CD4-positive, alpha-beta memory T cell (primary cell): Measurements from ENCODE around the gene GANC. TPM values are rescaled to one million over a fixed set of nuclear protein-coding genes. Genes with fewer than 3 reads are reported as not detected.

ENCODE experiments used
- polyA plus RNA-seq, 2 donors: library from polyadenylated mRNA; unstranded; fragments of 300-500 nt; fragmentation: Illumina TruSeq; gene quantifications; one replicate each; pipeline ENCODE4 v1.2.3, GENCODE V29; 2021
- total RNA-seq, 2 experiments: library from RNA; stranded (reverse); gene quantifications; one replicate each; pipeline ENCODE4 v1.2.3, GENCODE V29; 2021

Gene GANC
- total and polyA plus RNA-seq, 4 experiments from 2014 or later = 8.9 to 63.4 (median 38.6) TPM

Other genes starting within 250 kb of the GANC start
- gene PLA2G4D, start 178.6 kb upstream of the GANC start, total RNA-seq = not detected
- not detected for gene PLA2G4D, start 178.6 kb upstream of the GANC start, polyA plus RNA-seq
- not detected for gene PLA2G4F, start 116.6 kb upstream of the GANC start, total RNA-seq
- not detected for gene PLA2G4F, start 116.6 kb upstream of the GANC start, polyA plus RNA-seq
- gene VPS39, start 64.9 kb upstream of the GANC start, total RNA-seq = 100 to 1,000 TPM; 114 to 120 TPM
- 10 to 100 TPM; 21.2 to 39.1 TPM for gene VPS39, start 64.9 kb upstream of the GANC start, polyA plus RNA-seq
- 10 to 100 TPM; 49.9 to 56.6 TPM for gene TMEM87A, start 232 bp downstream of the GANC start, total RNA-seq
- 10 to 100 TPM; 60.7 to 98.0 TPM for gene TMEM87A, start 232 bp downstream of the GANC start, polyA plus RNA-seq
- 10 to 100 TPM; 20.1 to 25.0 TPM for gene CAPN3, start 86.3 kb downstream of the GANC start, total RNA-seq
- gene CAPN3, start 86.3 kb downstream of the GANC start, polyA plus RNA-seq = 1 to 10 TPM; 1.0 to 1.2 TPM
- gene ZNF106, start 217.9 kb downstream of the GANC start, total RNA-seq = 10 to 100 TPM; 41.1 to 47.5 TPM
- 10 to 100 TPM; 16.1 to 53.2 TPM for gene ZNF106, start 217.9 kb downstream of the GANC start, polyA plus RNA-seq
- gene SNAP23, start 222.4 kb downstream of the GANC start, total RNA-seq = 10 to 100 TPM; 70.6 to 72.0 TPM
- gene SNAP23, start 222.4 kb downstream of the GANC start, polyA plus RNA-seq = 10 to 100 TPM; 81.9 to 92.3 TPM